T-helper 2 cell (primary cell): ENCODE results near the gene TBX15.

Source experiments
- DNase-seq, 5 experiments: peaks; one replicate each; pipeline versions ENCODE4 v3.0.0 to v3.0.0-alpha.2; 2012 to 2022
- total RNA-seq, 2 donors: gene quantifications; one replicate each; lab custom pipeline; 2026; lab: John Stamatoyannopoulos, UW

Gene TBX15
- 0 to 0.13 reads per million in 2 donors for total RNA-seq

GRCh38 chr1:118988186-118989005 is at the start of gene TBX15:
Gene TBX15 (minus strand): TSS chr1:118988343. CDS start chr1:118987795, 548 bp downstream.
- DNase-seq = no peak

- no peak for DNase-seq
These were observed 46.2 kb upstream of the TBX15 start for GRCh38 chr1:119034359-119034758.

GRCh38 chr1:119032986-119033385 is 44.8 kb upstream of the TBX15 start:
- DNase-seq = no peak

DNA sequence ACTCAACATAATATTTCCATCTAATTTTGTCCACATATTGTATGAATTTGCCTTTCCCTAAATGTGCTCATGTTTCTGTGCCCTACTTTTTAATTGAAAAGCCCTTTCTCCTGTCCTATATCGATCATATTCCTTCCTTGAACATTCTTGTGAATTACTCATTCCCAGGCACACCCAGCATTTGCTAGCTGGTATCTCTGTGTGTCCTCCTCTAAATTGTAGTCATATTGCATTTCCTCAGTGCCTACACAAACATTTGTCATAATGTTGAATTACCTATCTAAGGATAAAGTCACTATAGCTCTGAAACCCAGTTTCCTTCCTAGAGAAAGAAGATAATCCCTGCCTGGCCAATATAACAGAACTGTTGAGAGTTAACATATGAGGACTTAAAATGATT is 39.6 kb upstream of the TBX15 start:
- no peak for DNase-seq

GRCh38 chr1:119026956-119027355 is 38.8 kb upstream of the TBX15 start:
- DNase-seq = no peak

DNA sequence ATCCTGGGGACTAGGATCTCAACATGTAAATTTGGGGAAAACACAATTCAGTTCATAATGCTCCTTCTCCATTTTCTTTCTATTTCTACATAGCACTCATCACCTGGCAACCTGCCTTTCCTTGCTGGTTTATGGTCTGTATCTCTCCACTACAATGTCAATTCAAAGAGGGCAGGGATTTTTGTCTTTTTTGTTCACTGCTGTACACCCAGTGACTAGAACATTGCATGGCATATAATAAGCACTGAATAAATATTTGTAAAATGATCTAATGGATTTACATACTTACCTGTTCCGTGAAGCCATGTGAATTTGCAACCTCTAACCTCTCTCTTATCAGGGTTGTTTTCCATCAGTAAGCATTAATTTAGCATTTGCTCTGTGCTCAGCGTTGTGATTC is 27.4 kb upstream of the TBX15 start:
- no peak for DNase-seq

DNA sequence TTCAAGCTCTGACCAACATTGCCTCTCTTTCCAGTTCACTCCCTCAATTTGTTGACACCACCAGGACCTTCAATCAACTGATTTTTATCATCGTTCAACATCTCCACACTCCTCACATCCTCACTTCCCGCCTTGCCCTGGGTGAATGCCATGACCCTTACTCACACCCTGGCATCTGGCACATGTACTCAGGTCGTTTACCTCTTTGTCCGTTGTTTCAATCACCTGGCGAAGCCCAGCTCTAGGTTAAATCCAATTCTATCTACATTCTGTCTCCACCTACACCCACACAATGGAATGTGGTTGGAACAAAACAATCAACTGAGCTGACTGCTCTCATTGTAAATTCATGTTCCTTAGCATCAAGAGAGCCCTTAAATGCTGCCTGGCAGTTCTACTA is 24.2 kb upstream of the TBX15 start:
- no peak for DNase-seq

- no peak for DNase-seq
These were observed 23.6 kb upstream of the TBX15 start for GRCh38 chr1:119011706-119012105.

GRCh38 chr1:119011116-119011515 is 23.0 kb upstream of the TBX15 start:
- DNase-seq = no peak

- no peak for DNase-seq
These were observed 22.1 kb upstream of the TBX15 start for GRCh38 chr1:119010201-119010600.

GRCh38 chr1:119009312-119009655 is 21.1 kb upstream of the TBX15 start:
- DNase-seq = no peak

DNA sequence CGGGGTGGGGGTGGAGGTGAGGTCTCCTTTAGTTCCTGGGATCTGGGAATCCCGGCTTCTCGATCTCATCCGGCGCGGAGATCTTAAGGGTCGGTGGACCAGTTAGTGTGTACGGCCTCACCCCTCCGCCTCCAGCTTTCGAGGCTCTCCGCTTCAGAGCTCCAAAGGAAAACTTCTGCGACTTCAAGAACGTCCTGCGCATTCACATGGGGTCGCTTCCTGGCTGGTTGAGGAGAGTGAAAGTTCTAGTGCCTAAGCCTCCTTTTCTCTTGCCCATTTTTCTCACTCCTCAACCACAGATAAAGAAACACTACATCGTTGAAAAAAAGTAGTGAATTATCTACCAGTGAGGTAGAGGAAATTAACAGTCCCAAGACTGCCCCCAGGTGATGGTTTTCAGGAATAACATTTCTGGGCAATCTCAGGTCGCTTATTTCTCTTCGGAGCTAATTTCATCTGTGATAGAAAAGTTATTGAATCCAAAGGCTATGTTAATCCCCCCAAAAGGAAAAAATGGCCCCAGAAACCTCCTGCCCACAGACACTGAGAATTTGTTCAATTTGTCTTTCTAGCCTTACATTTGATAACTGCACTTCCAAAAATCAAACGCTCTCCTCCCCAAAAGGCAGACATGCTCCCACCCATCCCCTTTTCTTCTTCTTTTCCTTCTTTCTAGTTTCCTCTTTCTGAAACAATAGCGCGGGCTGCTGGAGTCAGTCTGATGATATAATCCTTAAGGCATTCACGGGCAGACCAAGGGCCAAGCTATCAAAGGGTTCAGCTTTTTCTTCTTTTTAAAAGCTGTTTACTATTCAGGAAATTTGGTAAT is 20.6 kb upstream of the TBX15 start:
- DNase-seq = peak in 1 of 5 experiments; percentile 39

- DNase-seq = no peak
These were observed 19.7 kb upstream of the TBX15 start for GRCh38 chr1:119007670-119008482.

DNA sequence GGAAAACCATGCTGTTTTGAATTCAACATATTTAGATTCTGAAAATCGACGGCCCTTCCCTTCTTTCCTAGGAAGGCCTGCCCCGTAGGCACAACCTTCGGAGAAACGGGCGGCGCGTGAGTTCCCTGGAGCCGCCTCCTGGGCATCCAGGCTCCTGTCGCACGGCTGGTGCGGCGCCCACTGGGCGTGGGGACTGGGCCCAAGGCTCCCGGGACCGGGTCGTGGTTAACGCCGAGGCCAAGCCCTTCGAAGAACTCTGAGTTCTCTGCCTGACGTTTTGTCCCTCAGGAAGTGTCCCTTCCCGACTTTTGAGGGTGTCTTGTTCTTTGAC is 19.2 kb upstream of the TBX15 start:
- DNase-seq = no peak

DNA sequence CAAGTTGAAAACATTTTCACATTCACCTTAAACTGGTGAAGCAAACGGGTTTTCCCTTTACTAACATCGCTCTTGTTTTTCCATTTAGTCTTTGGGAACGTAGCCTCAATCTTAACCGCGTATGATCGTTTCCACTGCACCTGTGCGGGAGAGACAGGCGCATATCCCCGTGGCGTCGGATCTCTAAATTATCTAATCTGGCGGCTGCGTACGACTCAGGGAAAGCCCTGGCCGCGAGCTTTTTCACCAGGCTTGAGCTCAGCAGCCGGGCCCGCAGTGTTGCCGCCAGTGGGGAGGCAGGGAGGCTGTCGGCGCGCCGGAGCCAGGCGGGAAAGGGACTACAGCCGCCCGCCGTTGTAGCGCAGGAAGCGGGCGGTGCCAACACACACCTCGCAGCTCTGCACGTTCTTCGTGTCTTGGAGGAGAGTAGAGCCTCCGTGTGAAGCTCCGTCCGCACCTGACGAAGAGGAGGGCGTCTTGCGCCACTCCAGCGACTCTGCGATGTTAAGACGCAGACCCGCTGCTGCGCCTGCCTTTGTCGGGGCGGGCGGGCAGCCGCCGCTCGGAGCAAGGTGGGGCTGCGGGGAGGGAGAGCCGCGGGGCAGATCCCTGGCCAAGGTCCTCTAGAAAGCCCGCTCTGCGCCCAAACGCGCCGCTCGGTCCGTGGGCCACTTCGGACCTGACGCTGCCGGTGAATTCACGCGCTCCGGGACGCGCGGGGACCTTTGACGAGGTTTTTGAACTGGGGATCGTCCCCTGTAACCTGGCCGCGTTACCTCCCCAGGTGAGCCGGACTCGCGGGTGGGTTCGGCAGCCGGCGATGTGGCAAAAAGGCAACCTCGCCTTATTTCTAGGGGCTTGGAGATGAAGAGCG is 18.5 kb upstream of the TBX15 start:
- DNase-seq = no peak

- DNase-seq = no peak
These were observed 17.7 kb upstream of the TBX15 start for GRCh38 chr1:119005724-119006405.

DNA sequence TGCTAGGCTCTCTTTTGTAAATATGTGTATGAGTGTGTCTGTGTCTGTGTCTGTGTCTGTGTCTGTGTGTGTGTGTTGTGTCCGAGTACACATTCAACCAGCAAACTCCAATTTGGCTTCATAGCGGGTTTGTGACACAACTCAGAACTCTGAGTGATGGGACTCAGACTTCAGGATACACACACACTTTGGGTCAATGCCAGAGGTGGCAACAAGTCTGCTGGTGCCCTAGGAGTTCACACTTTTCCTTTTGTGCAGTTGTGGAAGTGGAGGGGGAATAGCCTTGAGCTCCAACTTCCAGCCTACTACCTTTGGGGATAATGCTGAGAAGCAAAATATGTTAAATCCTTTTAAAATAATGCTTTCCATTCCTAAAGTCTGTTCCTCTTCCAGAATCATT is 16.6 kb upstream of the TBX15 start:
- DNase-seq = no peak

DNA sequence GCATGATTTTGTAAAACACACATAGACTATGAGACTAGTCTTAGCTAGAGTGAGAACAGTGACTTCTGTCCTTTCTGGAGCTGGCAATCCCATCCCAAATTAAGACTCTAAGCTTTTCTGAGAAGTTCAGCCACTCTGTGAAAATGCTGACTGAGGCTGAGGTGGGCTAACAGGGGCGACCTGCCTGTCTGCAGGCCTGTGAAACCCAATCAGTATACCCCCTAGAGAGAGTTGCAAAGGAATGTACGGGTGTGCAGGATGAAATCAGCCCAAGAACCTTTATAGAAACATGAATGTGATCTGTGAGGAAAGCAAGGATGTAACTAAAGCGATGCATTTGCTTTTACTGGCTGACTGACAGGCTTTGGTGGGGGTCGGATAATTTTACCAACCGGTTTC is 16.0 kb upstream of the TBX15 start:
- DNase-seq = no peak

DNA sequence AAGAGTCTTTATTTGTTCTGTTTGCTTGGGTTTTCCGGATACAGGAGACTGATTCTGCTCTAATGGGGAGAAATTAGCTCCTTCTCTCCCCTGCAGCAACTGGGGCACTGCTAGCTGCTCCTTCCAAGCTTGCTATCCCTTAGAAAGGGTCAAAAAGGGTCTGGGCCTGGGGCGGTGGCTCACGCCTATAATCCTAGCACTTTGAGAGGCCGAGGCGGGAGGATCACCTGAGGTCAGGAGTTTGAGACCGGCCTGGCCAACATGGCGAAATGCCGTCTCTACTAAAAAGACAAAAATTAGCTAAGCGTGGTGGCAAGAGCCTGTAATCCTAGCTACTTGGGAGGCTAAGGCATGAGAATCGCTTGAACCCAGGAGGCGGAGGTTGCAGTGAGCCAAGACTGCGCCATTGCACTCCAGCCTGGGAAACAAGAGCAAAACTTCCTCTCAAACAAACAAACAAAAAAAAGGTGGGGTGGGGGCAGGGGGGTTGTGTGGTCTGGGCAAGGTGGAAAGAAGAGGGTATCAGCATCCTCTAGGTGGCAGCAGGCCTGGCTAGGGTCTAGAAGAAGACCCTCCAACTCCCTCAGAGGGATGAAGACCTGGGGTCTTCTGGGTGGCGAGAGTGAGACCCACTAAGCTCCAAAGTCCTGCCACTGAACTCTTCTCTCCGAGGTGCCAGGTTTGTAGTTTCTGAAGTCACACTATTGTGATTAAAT is 15.4 kb upstream of the TBX15 start:
- DNase-seq = no peak

DNA sequence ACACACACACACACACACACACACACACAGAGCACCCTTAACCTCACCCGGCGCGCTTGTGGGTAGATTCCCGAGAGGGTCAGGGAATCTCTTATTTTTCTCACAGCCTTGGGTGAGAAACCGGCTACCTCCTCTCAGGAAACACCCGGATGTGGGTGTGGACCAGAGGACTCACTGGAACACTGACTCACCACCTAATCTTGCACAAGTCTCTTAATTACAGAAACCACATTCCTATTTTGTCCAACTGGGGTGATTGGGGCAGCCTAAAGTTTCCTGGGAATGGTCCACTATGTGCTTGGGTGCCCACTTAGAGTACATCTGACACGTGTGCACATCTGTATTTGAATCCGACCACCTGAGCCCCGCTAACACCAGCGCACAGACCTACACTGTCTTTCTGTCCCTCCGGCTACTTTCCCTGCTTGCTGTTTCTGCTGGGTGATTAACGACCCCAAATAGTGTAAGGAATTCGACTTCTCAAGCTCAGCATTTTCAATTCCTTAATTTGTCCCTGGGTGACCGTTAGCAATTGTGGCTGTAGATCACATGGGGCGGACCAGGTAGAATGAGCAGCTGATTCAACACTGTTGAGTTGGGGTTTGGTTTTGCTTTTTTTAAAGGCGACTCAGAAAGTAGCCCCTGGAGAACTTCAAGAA is 14.0 kb upstream of the TBX15 start:
- DNase-seq = no peak
